Erythroblast (primary cell): ENCODE results near the gene MYO18B.

Source experiments
- GATA1 ChIP-seq: IDR thresholded peaks from 2 replicates; pipeline ENCODE4 v1.6.1; 2011; ENCODE audit warnings: low read depth, mild to moderate bottlenecking, control low read depth, low read length, moderate library complexity
- POLR2A ChIP-seq: IDR thresholded peaks from 2 replicates; pipeline ENCODE4 v1.6.1; 2011; ENCODE audit warnings: mild to moderate bottlenecking, low read length

DNA sequence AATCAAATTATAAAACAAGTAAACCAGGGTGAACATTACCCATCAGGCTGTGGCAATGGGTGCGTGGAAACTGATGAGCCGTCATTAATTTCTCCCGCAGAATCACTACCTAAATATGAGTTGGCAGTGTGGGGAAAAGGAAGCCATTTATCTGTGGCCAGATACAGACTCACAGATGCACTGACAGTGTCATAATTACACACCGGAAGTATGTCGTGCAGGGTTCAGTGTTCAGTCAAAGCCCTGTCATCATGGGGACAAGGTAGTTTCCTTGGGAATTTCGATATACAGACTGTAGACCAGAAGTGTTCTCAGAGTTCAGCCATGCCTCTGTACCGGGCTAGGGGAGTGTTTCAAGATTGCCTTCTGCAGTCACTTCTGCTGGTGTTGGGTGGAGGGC, 308.1 kb downstream of the MYO18B start:
- TF ChIP-seq POLR2A = no peak
- TF ChIP-seq GATA1 = no peak
